DOHH2 (cell line): Measurements from ENCODE around the gene ABTB2.

Source experiments
- EZH2phosphoT487 ChIP-seq: fragments of 200-600 bp; sonication (generic); IDR thresholded peaks from 2 replicates; pipeline ENCODE4 v1.6.1; 2017; ENCODE audit warnings: borderline replicate concordance, mild to moderate bottlenecking, antibody characterized with exemption, low read length, moderate library complexity, mixed read lengths
- TF ChIP-seq, protein P1 (sequence below): fragments of 200-600 bp; sonication (generic); IDR thresholded peaks from one replicate; pipeline ENCODE4 v1.5.1; 2014; ENCODE audit warnings: antibody characterized with exemption, mild to moderate bottlenecking, low read depth, low read length; ENCODE audit not compliant: poor library complexity, severe bottlenecking

DNA sequence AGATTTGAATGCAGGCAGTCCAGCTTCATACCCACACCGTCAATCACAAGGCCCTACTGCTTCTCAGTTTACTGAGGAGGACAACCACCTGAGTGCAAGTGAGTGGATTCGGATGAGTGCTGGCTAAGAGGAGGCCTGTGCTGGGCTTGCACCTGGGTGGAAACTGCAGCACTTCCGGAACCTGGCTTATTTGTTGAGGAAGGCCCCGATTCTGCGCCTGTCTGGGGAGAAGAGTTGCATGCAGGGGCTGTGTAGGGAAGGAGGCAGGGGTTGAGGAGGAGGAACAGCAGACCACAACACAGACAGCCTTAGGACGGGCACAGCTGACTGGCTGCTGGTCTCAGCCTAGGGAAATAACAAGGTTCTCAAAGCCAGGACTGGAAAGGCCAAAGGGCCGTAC, 20.8 kb downstream of the ABTB2 start:
- TF ChIP-seq, protein P1, sequence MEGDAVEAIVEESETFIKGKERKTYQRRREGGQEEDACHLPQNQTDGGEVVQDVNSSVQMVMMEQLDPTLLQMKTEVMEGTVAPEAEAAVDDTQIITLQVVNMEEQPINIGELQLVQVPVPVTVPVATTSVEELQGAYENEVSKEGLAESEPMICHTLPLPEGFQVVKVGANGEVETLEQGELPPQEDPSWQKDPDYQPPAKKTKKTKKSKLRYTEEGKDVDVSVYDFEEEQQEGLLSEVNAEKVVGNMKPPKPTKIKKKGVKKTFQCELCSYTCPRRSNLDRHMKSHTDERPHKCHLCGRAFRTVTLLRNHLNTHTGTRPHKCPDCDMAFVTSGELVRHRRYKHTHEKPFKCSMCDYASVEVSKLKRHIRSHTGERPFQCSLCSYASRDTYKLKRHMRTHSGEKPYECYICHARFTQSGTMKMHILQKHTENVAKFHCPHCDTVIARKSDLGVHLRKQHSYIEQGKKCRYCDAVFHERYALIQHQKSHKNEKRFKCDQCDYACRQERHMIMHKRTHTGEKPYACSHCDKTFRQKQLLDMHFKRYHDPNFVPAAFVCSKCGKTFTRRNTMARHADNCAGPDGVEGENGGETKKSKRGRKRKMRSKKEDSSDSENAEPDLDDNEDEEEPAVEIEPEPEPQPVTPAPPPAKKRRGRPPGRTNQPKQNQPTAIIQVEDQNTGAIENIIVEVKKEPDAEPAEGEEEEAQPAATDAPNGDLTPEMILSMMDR: no peak
- no peak for TF ChIP-seq EZH2phosphoT487
